GM12892 (cell line): ENCODE measurements around the gene CIC.

Experiments
- POLR2A ChIP-seq: IDR thresholded peaks from 2 replicates; pipeline ENCODE4 v1.6.1; 2011; ENCODE audit warnings: low read depth, low read length, control low read depth
- POLR2AphosphoS5 ChIP-seq: IDR thresholded peaks from 2 replicates; pipeline ENCODE4 v1.6.1; 2011; ENCODE audit warnings: low read depth, low read length, control low read depth

GRCh38 chr19:42242512-42243409, 26.3 kb upstream of the CIC start, which contains the start of gene GSK3A:
- TF ChIP-seq POLR2AphosphoS5 (peak; percentile 73), POLR2A (peak; percentile 86)
